ENCODE measurements around the gene NUDT8.
"Not testable (repeated sequence)": the region's sequence is repeated elsewhere in the genome, so short reads cannot be mapped to it uniquely, and the experiment has no call there.

The NUDT8 gene

GRCh38 chr11:67629386-67630227, at the start of gene NUDT8:
Gene NUDT8 (minus strand): TSS chr11:67629937. CDS start chr11:67629911, 26 bp downstream.
- peak; percentile 86 for DNase-seq (ENCODE audit: low spot score)

- DNase-seq (ENCODE audit: low spot score) = no peak
These were observed 45.5 kb upstream of the NUDT8 start for GRCh38 chr11:67675058-67675747.

- peak; percentile 24 for DNase-seq (ENCODE audit: low spot score)
These were observed 44.7 kb upstream of the NUDT8 start, which contains the start of gene ALDH3B2 for GRCh38 chr11:67674442-67674871. Gene ALDH3B2 (minus strand): TSS chr11:67674623. CDS start chr11:67666935, 7,688 bp downstream.

DNA sequence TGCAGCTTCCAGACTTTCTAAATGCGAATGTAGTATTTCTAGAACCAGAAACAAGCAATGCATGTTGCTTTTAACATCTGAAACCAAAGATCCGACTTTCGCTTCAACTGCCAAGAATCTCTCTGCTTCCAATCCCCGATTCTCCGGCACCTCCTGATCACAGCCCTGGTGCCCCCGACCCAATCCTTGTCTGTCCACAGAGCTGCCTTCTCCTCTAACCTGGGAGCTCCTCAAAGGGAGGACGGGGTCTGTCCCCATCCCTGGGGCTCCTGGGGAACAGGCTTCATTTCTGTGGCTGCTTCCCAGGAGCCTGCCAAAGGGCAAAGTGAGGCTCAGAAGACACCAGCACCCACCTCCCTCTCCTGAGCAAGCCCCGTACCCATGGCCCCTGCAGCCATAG, 44.2 kb upstream of the NUDT8 start:
- no peak for DNase-seq (ENCODE audit: low spot score)

GRCh38 chr11:67673358-67673757, 43.6 kb upstream of the NUDT8 start:
- no peak for DNase-seq (ENCODE audit: low spot score)

DNA sequence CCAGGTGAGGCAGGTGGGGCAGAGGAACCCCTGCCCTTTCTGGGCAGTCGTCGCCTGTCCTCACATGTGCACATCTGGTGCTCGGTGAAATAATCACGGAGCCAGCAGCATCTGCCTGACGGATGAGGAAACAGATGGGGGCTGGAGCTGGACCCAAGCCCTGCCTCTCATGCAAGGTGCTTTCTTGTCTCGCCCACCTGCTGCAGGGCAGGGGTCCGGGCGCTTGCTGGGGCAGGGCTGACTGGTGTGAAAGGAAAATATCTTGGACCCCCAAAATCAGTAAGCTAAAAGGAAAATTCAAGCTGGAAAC, 41.4 kb upstream of the NUDT8 start:
- no peak for DNase-seq (ENCODE audit: low spot score)

GRCh38 chr11:67670316-67671210, 40.8 kb upstream of the NUDT8 start:
- no peak for DNase-seq (ENCODE audit: low spot score)

DNA sequence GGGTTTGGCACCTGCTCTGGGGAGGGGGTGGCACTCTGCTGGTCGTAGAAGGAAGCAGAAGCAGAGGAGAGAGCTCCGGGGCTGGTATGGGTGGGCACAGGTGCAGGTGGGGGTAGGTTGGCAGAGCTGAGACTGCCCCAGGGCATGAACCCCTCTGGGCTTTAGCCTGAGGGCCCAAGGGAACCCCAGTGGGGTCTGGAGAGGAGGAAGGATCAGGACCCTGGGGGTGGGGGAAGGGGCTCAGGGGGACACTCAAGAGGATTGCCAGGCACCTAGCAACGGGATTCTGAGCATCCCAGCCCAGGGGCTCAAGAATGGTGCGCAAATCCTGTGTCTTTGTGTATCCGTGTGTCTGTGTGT, 38.4 kb upstream of the NUDT8 start:
- DNase-seq (ENCODE audit: low spot score) = no peak

DNA sequence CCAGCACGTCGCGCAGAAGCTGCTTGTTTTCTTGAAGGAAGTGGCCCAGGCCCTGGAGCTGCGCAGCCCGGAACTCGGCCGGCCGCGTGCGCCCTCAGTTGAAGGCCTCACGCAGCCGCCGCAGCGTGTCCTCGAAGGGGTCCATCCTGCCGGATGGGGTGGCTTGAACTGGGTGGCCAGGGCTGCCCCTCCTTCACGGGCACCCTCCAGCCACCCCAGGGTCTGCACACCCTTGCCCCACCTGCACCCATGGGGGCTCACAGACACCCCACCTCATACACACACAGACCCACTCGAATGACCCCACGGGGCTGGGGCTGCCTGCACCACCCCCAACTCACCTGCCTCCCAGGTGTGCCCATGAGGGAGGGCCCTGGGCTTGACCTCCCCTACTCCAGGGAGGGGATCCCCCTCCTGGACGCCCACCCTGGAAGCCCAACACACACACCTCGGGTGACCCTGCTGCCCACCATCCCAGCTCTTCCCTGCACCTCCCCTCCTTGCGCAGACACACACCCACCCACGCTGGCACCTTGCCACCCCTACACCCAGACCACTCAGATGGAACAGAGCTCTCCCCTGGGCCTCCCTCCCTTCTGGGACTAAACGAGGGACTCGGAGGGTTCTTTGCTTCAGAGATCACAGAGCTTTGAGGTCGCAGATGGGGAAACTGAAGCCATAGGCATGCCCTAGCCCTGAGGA, 37.9 kb upstream of the NUDT8 start:
- DNase-seq (ENCODE audit: low spot score) = no peak

GRCh38 chr11:67666676-67667489, 37.1 kb upstream of the NUDT8 start:
- DNase-seq (ENCODE audit: low spot score) = no peak

DNA sequence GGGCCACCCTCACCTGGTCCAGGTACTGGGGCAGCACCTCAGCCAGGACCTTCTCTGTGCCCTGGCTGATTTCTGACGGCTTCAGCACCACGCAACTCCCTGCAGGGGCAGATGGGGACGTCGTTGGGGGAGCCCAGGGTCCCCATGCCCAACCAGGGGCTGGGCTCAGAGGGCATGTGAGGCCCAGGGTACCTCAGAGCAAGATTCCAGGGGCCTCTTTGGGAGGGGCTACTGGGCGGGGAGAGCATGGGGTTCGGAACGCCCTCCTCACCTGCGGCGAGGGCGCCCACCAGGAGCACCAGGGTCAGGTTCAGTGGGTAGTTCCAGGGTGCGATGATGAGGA, 36.5 kb upstream of the NUDT8 start:
- DNase-seq (ENCODE audit: low spot score) = no peak

- DNase-seq (ENCODE audit: low spot score) = peak; percentile 28
These were observed 36.0 kb upstream of the NUDT8 start for GRCh38 chr11:67665541-67666302.

- no peak for DNase-seq (ENCODE audit: low spot score)
These were observed 35.2 kb upstream of the NUDT8 start for GRCh38 chr11:67664696-67665540.

GRCh38 chr11:67664213-67664585, 34.5 kb upstream of the NUDT8 start:
- no peak for DNase-seq (ENCODE audit: low spot score)

DNA sequence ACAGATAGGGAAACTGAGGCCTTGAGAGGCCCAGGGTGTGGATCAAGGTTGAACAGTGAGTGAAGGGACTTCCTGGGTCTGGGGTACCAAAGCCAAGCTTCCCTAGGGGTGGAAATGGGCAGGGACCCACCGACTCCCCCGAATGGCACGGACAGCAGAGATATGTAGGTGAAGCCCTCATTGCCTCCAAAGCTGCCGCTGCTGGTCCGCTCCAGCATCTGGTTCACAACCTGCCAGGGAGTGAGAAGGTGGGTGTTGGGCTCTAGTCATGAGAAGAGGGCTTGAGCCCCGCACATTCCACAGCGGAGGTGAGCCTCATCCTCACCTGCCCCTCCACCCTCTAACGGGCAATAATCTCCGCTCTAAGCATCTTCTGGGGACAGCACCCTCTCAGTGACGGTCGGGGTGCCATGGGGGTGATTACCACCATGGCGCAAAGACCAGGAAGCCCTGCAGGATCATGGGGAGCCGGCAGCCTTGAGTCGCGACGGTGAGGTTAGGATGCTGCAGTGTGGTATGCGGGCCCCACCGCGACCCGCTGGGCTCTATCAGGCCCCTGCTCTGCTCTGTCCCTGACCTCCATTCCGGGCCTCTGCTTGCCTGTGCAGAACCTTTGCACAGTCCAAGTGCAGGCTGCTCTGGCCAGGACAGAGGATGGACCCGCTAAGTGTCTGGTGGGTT, 33.9 kb upstream of the NUDT8 start:
- no peak for DNase-seq (ENCODE audit: low spot score)

- no peak for DNase-seq (ENCODE audit: low spot score)
These were observed 33.2 kb upstream of the NUDT8 start for GRCh38 chr11:67662835-67663531.

GRCh38 chr11:67662142-67662834, 32.6 kb upstream of the NUDT8 start:
- no peak for DNase-seq (ENCODE audit: low spot score)

DNA sequence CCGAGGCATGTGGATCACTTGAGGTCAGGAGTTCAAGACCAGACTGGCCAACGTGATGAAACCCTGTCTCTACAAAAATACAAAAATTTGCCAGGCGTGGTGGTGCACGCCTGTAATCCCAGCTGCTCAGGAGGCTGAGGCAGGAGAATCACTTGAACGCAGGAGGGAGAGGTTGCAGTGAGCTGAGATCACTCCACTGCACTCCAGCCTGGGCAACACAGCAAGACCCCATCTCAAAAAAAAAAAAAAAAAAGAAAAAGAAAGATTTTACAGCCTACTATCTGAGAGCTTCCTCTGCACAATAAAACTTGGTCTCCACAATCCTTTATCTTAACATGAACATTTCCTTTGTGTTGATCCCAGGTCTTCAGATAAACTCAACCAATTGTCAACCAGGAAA, 31.0 kb upstream of the NUDT8 start:
- not testable (repeated sequence) for DNase-seq (ENCODE audit: low spot score)

Data from kidney tubule cell (primary cell).